K562 (cell line): ENCODE results near the gene EEF2K. TPM values are rescaled to one million over a fixed set of nuclear protein-coding genes. Genes with fewer than 3 reads are reported as not detected.

Experiments
- ATAC-seq: fragments of 200-7000 bp; cut with Tn5 transposase; 3 replicates; pipeline ENCODE4 v1.9.1; 2020; ENCODE audit warnings: moderate library complexity
- BruUV-seq: library from RNA; stranded (reverse); fragments of 400-500 nt; replicated peaks from 2 replicates; lab custom pipeline; 2021; lab: Mats Ljungman, UMichigan
- CTCF ChIA-PET: fragments of 300-600 bp; formaldehyde crosslinking; extraction: SDS; loops from one replicate; lab custom pipeline; 2021; ENCODE audit warnings: low intra/inter-chr PET ratio; lab: Yijun Ruan, JAX
- POLR2A ChIA-PET: fragments of 300-600, 350-650 bp; sonication (Branson Sonifier 250); formaldehyde crosslinking; extraction: SDS; loops from one replicate; lab custom pipeline; 2021; ENCODE audit warnings: antibody characterized with exemption, inconsistent platforms; lab: Yijun Ruan, JAX
- DNase-seq, 4 experiments: peaks; one replicate each; pipeline versions ENCODE4 v3.0.0 to v3.0.0-alpha.2; 2011 to 2018; ENCODE audit warnings: low spot score in 3 of 4, mixed read lengths in 3 of 4; ENCODE audit errors: extremely low read depth in 1 of 4
- FAIRE-seq: peaks from 2 replicates; lab custom pipeline; 2011; peaks lifted over from hg19 to GRCh38; lab: Jason Lieb, UNC
- H2AFZ ChIP-seq: 2 replicates; pipeline ENCODE4 v1.6.0; 2011; ENCODE audit warnings: low read depth, low read length, control low read depth, inconsistent platforms
- H3K27ac ChIP-seq: fragments of 200-600 bp; 3 replicates; pipeline ENCODE4 v1.8.0; 2011; ENCODE audit warnings: low read depth, mild to moderate bottlenecking, control low read depth, inconsistent platforms, low read length, moderate library complexity, mixed read lengths; ENCODE audit errors: extremely low read depth
- H3K27me3 ChIP-seq, 2 experiments: fragments of 300-600 bp in 1 of 2; 2 replicates in 1 of 2; 3 replicates in 1 of 2; pipeline versions ENCODE4 v1.6.0 to v1.8.0; 2011; ENCODE audit warnings: inconsistent platforms in 2 of 2, low read length in 2 of 2, mild to moderate bottlenecking in 1 of 2, mixed read lengths in 1 of 2, moderate library complexity in 1 of 2; ENCODE audit not compliant: control insufficient read depth in 2 of 2, insufficient read depth in 2 of 2
- H3K36me3 ChIP-seq: fragments of 300-600 bp; 3 replicates; pipeline ENCODE4 v1.8.0; 2011; ENCODE audit warnings: mild to moderate bottlenecking, low read length, inconsistent platforms; ENCODE audit not compliant: control insufficient read depth, insufficient read depth
- H3K4me1 ChIP-seq, 2 experiments: fragments of 200-600 bp in 1 of 2; replicated peaks in 1 of 2; 2 replicates in 1 of 2; 3 replicates in 1 of 2; pipeline versions ENCODE4 v1.5.1 to v1.8.0; 2011; ENCODE audit warnings: inconsistent platforms in 2 of 2, low read length in 2 of 2, mild to moderate bottlenecking in 1 of 2, mixed read lengths in 1 of 2, moderate library complexity in 1 of 2; ENCODE audit not compliant: control insufficient read depth in 2 of 2, insufficient read depth in 2 of 2
- H3K4me2 ChIP-seq: 2 replicates; pipeline ENCODE4 v1.6.1; 2011; ENCODE audit warnings: low read length, control low read depth, inconsistent platforms, mixed read lengths; ENCODE audit not compliant: insufficient read depth
- H3K4me3 ChIP-seq: fragments of 200-600 bp; sonication (generic), shearing (Covaris generic); 2 replicates; pipeline ENCODE4 v1.5.1; 2016; ENCODE audit warnings: control low read depth, inconsistent platforms
- H3K79me2 ChIP-seq: fragments of 200-600 bp; 3 replicates; pipeline ENCODE4 v1.8.0; 2011; ENCODE audit warnings: low read length, inconsistent platforms; ENCODE audit not compliant: control insufficient read depth, insufficient read depth
- H3K9ac ChIP-seq, 2 experiments: 2 replicates each; pipeline versions ENCODE4 v1.6.0 to v1.6.1; 2011; ENCODE audit warnings: low read depth in 2 of 2, low read length in 2 of 2, control low read depth in 1 of 2, inconsistent platforms in 1 of 2, mild to moderate bottlenecking in 1 of 2, mixed read lengths in 1 of 2; ENCODE audit not compliant: insufficient read depth in 1 of 2
- H3K9me1 ChIP-seq: one replicate; pipeline ENCODE4 v1.6.0; 2011; ENCODE audit warnings: inconsistent platforms, mild to moderate bottlenecking, low read length, moderate library complexity; ENCODE audit not compliant: control insufficient read depth, insufficient read depth
- H3K9me3 ChIP-seq: replicated peaks from 2 replicates; pipeline ENCODE4 v1.5.1; 2011; ENCODE audit warnings: low read depth, low read length, inconsistent platforms; ENCODE audit not compliant: control insufficient read depth, insufficient read depth
- H4K20me1 ChIP-seq: replicated peaks from 2 replicates; pipeline ENCODE4 v1.6.1; 2011; ENCODE audit warnings: low read length, inconsistent platforms, mixed read lengths; ENCODE audit not compliant: control insufficient read depth, insufficient read depth
- FOSL1 ChIP-seq: fragments of 200-800 bp; sonication (Bioruptor generic); conservative IDR thresholded peaks from 2 replicates; pipeline ENCODE4 v1.6.1; 2016; ENCODE audit warnings: missing genetic modification characterization, missing compliant biosample characterization
- MTA1 ChIP-seq: fragments of 450-650 bp; IDR thresholded peaks from 2 replicates; pipeline ENCODE4 v1.6.1; 2017; ENCODE audit warnings: borderline replicate concordance
- NR3C1 ChIP-seq: sonication (generic); formaldehyde crosslinking; IDR thresholded peaks from 2 replicates; pipeline ENCODE4 v1.8.1; 2022; ENCODE audit warnings: missing genetic modification reagents
- TAL1 ChIP-seq: fragments of 450-650 bp; IDR thresholded peaks from 2 replicates; pipeline ENCODE4 v1.6.1; 2016; ENCODE audit warnings: mild to moderate bottlenecking
- TOE1 ChIP-seq, 2 experiments: fragments of 450-650 bp in 1 of 2; sonication (generic) in 1 of 2; formaldehyde crosslinking in 1 of 2; IDR thresholded peaks; 2 replicates each; pipeline versions ENCODE4 v1.7.1 to v1.8.0; 2016 to 2022; ENCODE audit warnings: borderline replicate concordance in 2 of 2, mild to moderate bottlenecking in 2 of 2, antibody characterized with exemption in 1 of 2, inconsistent platforms in 1 of 2, low read depth in 1 of 2, missing genetic modification reagents in 1 of 2, moderate library complexity in 1 of 2
- in situ Hi-C: fragments of 300-500 bp; cut with MboI; formaldehyde crosslinking; loops from 4 replicates; pipeline ENCODE4 v1.15.0; 2018; ENCODE audit warnings: inconsistent platforms, mixed read lengths
- intact Hi-C: fragments of 100-400 bp; cut with micrococcal nuclease; formaldehyde crosslinking; loops from 2 replicates; pipeline ENCODE4 v1.14.2; 2022
- polyA plus RNA-seq, 8 experiments: library from polyadenylated mRNA; depleted of rRNA in 4 of 8; stranded (reverse) in 5 of 8; unstranded in 3 of 8; fragments of >200 nt; fragmentation: Nextera tagmentation in 2 of 8; fragmentation: Illumina TruSeq in 1 of 8; extraction: Ambion mirVana in 2 of 8; extraction: Trizol in 1 of 8; gene quantifications; 2 replicates each; pipeline versions ENCODE4 v1.2.1 to v1.2.3, GENCODE V29; 2011 to 2014; ENCODE audit warnings: inconsistent platforms in 1 of 8, missing spikeins in 1 of 8
- total RNA-seq, 7 experiments: library from RNA; depleted of rRNA in 6 of 7; stranded (reverse); fragments of >200 nt in 6 of 7; fragmentation: Illumina TruSeq in 2 of 7; extraction: Trizol in 2 of 7; gene quantifications; 2 replicates each; pipeline versions ENCODE4 v1.2.1 to v1.2.3, GENCODE V29; 2011 to 2021; ENCODE audit warnings: low replicate concordance in 1 of 7
- TF ChIP-seq, protein P1 (sequence below): sonication (generic); formaldehyde crosslinking; IDR thresholded peaks from 2 replicates; pipeline ENCODE4 v1.8.0; 2022; ENCODE audit warnings: mild to moderate bottlenecking, missing genetic modification reagents
- TF ChIP-seq, protein P2 (sequence below): fragments of 200-800 bp; sonication (Bioruptor generic); IDR thresholded peaks from 2 replicates; pipeline ENCODE4 v1.6.1; 2017; ENCODE audit warnings: missing genetic modification characterization, missing compliant biosample characterization
- TF ChIP-seq, protein P3 (sequence below): sonication (generic); formaldehyde crosslinking; IDR thresholded peaks from 2 replicates; pipeline ENCODE4 v1.8.0; 2023; ENCODE audit warnings: mild to moderate bottlenecking, missing genetic modification reagents

Gene EEF2K
- total and polyA plus RNA-seq, 9 of the 15 experiments (the other 6 are each of a cell fraction or from before 2014, with no cell fraction given) = 3.0 to 35.2 (median 12.2) TPM

DNA sequence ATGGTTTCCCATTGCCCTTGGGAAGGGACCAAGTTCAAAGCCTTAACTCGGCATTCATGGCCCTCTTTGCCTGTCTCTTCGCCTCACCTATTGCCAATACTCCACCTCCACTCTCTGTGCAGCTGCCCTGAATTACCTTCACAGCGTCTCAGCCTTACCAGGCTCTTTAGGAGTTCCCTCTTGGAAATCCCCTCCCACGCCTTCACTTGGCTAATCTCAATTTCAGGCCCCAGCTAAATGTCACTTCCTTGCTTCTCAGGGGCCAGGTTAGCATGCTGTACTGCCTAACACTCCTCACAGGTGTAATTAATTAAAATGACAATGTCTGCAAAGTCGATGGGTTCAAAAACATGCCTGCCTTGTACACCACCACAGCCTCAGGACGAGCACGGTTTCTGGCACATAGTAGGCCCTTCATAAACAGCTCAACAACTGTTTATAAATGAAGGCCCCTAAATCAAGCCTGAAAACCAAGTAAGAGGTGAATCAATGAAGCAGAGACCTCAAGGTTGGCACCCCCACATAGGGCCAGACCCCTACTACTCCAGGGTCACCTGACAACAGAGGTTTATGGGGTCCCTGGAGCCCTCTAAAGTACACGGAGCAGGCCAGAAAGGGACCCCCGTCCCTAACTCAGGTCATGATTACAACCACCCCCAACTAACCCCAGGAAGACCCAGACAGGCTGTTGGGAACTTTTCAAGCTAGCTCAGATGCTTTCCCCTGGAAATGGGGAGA, 11.2 kb upstream of the EEF2K start (continued):
- TF ChIP-seq, protein P1, sequence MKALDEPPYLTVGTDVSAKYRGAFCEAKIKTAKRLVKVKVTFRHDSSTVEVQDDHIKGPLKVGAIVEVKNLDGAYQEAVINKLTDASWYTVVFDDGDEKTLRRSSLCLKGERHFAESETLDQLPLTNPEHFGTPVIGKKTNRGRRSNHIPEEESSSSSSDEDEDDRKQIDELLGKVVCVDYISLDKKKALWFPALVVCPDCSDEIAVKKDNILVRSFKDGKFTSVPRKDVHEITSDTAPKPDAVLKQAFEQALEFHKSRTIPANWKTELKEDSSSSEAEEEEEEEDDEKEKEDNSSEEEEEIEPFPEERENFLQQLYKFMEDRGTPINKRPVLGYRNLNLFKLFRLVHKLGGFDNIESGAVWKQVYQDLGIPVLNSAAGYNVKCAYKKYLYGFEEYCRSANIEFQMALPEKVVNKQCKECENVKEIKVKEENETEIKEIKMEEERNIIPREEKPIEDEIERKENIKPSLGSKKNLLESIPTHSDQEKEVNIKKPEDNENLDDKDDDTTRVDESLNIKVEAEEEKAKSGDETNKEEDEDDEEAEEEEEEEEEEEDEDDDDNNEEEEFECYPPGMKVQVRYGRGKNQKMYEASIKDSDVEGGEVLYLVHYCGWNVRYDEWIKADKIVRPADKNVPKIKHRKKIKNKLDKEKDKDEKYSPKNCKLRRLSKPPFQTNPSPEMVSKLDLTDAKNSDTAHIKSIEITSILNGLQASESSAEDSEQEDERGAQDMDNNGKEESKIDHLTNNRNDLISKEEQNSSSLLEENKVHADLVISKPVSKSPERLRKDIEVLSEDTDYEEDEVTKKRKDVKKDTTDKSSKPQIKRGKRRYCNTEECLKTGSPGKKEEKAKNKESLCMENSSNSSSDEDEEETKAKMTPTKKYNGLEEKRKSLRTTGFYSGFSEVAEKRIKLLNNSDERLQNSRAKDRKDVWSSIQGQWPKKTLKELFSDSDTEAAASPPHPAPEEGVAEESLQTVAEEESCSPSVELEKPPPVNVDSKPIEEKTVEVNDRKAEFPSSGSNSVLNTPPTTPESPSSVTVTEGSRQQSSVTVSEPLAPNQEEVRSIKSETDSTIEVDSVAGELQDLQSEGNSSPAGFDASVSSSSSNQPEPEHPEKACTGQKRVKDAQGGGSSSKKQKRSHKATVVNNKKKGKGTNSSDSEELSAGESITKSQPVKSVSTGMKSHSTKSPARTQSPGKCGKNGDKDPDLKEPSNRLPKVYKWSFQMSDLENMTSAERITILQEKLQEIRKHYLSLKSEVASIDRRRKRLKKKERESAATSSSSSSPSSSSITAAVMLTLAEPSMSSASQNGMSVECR = no peak
- TF ChIP-seq, protein P2, sequence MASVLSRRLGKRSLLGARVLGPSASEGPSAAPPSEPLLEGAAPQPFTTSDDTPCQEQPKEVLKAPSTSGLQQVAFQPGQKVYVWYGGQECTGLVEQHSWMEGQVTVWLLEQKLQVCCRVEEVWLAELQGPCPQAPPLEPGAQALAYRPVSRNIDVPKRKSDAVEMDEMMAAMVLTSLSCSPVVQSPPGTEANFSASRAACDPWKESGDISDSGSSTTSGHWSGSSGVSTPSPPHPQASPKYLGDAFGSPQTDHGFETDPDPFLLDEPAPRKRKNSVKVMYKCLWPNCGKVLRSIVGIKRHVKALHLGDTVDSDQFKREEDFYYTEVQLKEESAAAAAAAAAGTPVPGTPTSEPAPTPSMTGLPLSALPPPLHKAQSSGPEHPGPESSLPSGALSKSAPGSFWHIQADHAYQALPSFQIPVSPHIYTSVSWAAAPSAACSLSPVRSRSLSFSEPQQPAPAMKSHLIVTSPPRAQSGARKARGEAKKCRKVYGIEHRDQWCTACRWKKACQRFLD (CRISPR knock-in tag) = no peak

DNA sequence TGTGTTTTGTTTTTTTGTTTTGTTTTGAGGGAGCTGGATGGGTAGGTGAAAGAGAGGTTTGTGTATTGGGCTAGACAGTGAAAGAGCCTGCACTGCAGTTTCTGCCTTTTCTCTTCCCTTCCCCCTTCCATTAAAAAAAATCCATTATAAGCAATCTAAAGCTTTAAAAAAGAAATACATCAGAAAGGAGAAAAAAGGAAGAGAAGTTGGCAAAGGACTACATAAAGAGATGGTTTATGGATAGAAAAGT, 10.7 kb upstream of the EEF2K start:
- Histone ChIP-seq H3K36me3 (no peaks in the 10 kb centered on the region; the same call in 2 of the 3 replicates), H3K9ac (peak overlapping the region; percentile 16 to 47; a peak in 1 of 4 replicates), H3K4me3 (no peak overlapping the region; the same call in 1 of the 2 replicates), H3K4me1 (peaks cover 20 to 22% of the 10 kb centered on the region in 2 experiments; a peak in 4 of 5 replicates), H3K9me1 (no peaks in the 10 kb centered on the region), H2AFZ (0 out of 2 replicates have a peak overlapping the region, but pooled peaks have one; percentile 11), H3K79me2 (no peaks in the 10 kb centered on the region; the same call in 2 of the 3 replicates), H3K4me2 (peak overlapping the region; percentile 93; the same call in 1 of the 2 replicates), H3K9me3 (no peaks in the 10 kb centered on the region), H3K27me3 (no peaks in the 10 kb centered on the region), H3K27ac (0 out of 3 replicates have a peak overlapping the region, but pooled peaks have one; percentile 20), H4K20me1 (no peaks in the 10 kb centered on the region)
- ATAC-seq = no peak
- intact Hi-C loops (loop anchor here (5.0 kb wide), 2 partner anchors 177 to 1038 kb away; partner anchors contain the start of genes CDR2 and LDAF1), in situ Hi-C loops (no loop called here)
- no peak for FAIRE-seq
- DNase-seq = no peak
- ChIA-PET POLR2A (interaction anchor here (0.6 to 1.1 kb wide), 2 partner anchors 55 to 103 kb away, joined by 7 read pairs; no protein-coding TSS in a partner anchor), CTCF (interaction anchor here (3.1 kb wide), 1 partner anchor 102 kb away, joined by 49 read pairs; the partner anchor contains the start of gene POLR3E)
- BruUV-seq = no TSS peak
- TF ChIP-seq TAL1 (0 out of 2 replicates have a peak, but pooled peaks have one; percentile 9), NR3C1 (CRISPR knock-in tag) (no peak), MTA1 (no peak), TOE1 (IDR thresholded peaks at IDR 0.05; ENCODE audit: borderline replicate concordance) (0 out of 2 replicates have a peak, but pooled peaks have one; percentile 20), TOE1 (CRISPR knock-in tag; IDR thresholded peaks at IDR 0.05; ENCODE audit: borderline replicate concordance, low read depth) (no peak), FOSL1 (tag) (0 out of 2 replicates have a peak, but pooled peaks have one; percentile 3)
- TF ChIP-seq, protein P3, sequence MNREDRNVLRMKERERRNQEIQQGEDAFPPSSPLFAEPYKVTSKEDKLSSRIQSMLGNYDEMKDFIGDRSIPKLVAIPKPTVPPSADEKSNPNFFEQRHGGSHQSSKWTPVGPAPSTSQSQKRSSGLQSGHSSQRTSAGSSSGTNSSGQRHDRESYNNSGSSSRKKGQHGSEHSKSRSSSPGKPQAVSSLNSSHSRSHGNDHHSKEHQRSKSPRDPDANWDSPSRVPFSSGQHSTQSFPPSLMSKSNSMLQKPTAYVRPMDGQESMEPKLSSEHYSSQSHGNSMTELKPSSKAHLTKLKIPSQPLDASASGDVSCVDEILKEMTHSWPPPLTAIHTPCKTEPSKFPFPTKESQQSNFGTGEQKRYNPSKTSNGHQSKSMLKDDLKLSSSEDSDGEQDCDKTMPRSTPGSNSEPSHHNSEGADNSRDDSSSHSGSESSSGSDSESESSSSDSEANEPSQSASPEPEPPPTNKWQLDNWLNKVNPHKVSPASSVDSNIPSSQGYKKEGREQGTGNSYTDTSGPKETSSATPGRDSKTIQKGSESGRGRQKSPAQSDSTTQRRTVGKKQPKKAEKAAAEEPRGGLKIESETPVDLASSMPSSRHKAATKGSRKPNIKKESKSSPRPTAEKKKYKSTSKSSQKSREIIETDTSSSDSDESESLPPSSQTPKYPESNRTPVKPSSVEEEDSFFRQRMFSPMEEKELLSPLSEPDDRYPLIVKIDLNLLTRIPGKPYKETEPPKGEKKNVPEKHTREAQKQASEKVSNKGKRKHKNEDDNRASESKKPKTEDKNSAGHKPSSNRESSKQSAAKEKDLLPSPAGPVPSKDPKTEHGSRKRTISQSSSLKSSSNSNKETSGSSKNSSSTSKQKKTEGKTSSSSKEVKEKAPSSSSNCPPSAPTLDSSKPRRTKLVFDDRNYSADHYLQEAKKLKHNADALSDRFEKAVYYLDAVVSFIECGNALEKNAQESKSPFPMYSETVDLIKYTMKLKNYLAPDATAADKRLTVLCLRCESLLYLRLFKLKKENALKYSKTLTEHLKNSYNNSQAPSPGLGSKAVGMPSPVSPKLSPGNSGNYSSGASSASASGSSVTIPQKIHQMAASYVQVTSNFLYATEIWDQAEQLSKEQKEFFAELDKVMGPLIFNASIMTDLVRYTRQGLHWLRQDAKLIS (CRISPR knock-in tag) = no peak
